Ishikawa (cell line): ENCODE data around the gene IFNGR2.

ENCODE experiments used
- CEBPB ChIP-seq: IDR thresholded peaks from 2 replicates; pipeline ENCODE4 v1.6.1; 2012
- CREB1 ChIP-seq: IDR thresholded peaks from 2 replicates; pipeline ENCODE4 v1.6.1; 2012; ENCODE audit warnings: low read depth
- EGR1 ChIP-seq: IDR thresholded peaks from 2 replicates; pipeline ENCODE4 v1.6.1; 2012
- EP300 ChIP-seq: IDR thresholded peaks from 2 replicates; pipeline ENCODE4 v1.6.1; 2012; ENCODE audit warnings: borderline replicate concordance
- FOXM1 ChIP-seq: IDR thresholded peaks from 2 replicates; pipeline ENCODE4 v1.6.1; 2012; ENCODE audit warnings: low read depth, borderline replicate concordance
- MAX ChIP-seq: IDR thresholded peaks from 2 replicates; pipeline ENCODE4 v1.6.1; 2012
- NFIC ChIP-seq: IDR thresholded peaks from 2 replicates; pipeline ENCODE4 v1.6.1; 2012
- RAD21 ChIP-seq: IDR thresholded peaks from 2 replicates; pipeline ENCODE4 v1.6.1; 2012; ENCODE audit warnings: low read depth
- REST ChIP-seq: IDR thresholded peaks from 2 replicates; pipeline ENCODE4 v1.6.1; 2012; ENCODE audit warnings: low read depth, mild to moderate bottlenecking
- TAF1 ChIP-seq: IDR thresholded peaks from 2 replicates; pipeline ENCODE4 v1.6.1; 2012; ENCODE audit warnings: low read depth, mild to moderate bottlenecking
- TCF12 ChIP-seq: IDR thresholded peaks from 2 replicates; pipeline ENCODE4 v1.6.1; 2012; ENCODE audit warnings: low read depth
- TEAD4 ChIP-seq: IDR thresholded peaks from 2 replicates; pipeline ENCODE4 v1.6.1; 2012
- USF1 ChIP-seq: IDR thresholded peaks from 2 replicates; pipeline ENCODE4 v1.6.1; 2012
- YY1 ChIP-seq: IDR thresholded peaks from 2 replicates; pipeline ENCODE4 v1.6.1; 2012; ENCODE audit warnings: low read depth
- ZBTB7A ChIP-seq: IDR thresholded peaks from 2 replicates; pipeline ENCODE4 v1.6.1; 2012; ENCODE audit warnings: low read depth

The IFNGR2 gene

GRCh38 chr21:33424214-33424613 lies 21.0 kb downstream of the IFNGR2 start:
- TF ChIP-seq RAD21, result no peak
- no peak for TF ChIP-seq CREB1
- no peak for TF ChIP-seq MAX
- no peak for TF ChIP-seq TCF12
- no peak for TF ChIP-seq TAF1
- TF ChIP-seq USF1, result no peak
- TF ChIP-seq ZBTB7A, result no peak

- no peak for TF ChIP-seq CREB1
- TF ChIP-seq EGR1, result no peak
- no peak for TF ChIP-seq FOXM1
- no peak for TF ChIP-seq EP300
- TF ChIP-seq ZBTB7A, result no peak
- no peak for TF ChIP-seq CEBPB
- TF ChIP-seq REST, result no peak
- no peak for TF ChIP-seq NFIC
- TF ChIP-seq TEAD4, result no peak
- no peak for TF ChIP-seq USF1
- no peak for TF ChIP-seq TCF12
- no peak for TF ChIP-seq YY1
- TF ChIP-seq RAD21, result no peak
- no peak for TF ChIP-seq TAF1
- TF ChIP-seq MAX, result no peak
Observed at GRCh38 chr21:33425825-33426224, 22.6 kb downstream of the IFNGR2 start.

GRCh38 chr21:33427051-33427450 lies 23.8 kb downstream of the IFNGR2 start:
- TF ChIP-seq NFIC (no peak), TAF1 (no peak), CEBPB (no peak), EGR1 (no peak), CREB1 (no peak), YY1 (no peak), REST (no peak), USF1 (no peak), RAD21 (no peak), FOXM1 (no peak), TEAD4 (no peak), ZBTB7A (no peak), TCF12 (no peak), MAX (no peak), EP300 (no peak)

GRCh38 chr21:33428669-33429068 lies 25.5 kb downstream of the IFNGR2 start:
- TF ChIP-seq CREB1 (no peak), YY1 (no peak), ZBTB7A (no peak), EP300 (no peak), TCF12 (no peak), FOXM1 (no peak), EGR1 (no peak), NFIC (no peak)

- no peak for TF ChIP-seq YY1
- no peak for TF ChIP-seq TCF12
- TF ChIP-seq MAX, result no peak
- no peak for TF ChIP-seq CEBPB
- no peak for TF ChIP-seq REST
- no peak for TF ChIP-seq CREB1
- no peak for TF ChIP-seq FOXM1
- no peak for TF ChIP-seq EGR1
- TF ChIP-seq ZBTB7A, result no peak
- TF ChIP-seq USF1, result no peak
Observed at GRCh38 chr21:33430858-33431257, 27.6 kb downstream of the IFNGR2 start.
